ENCODE results near the gene EPB41L4B. TPM values are rescaled to one million over a fixed set of nuclear protein-coding genes. Genes with fewer than 3 reads are reported as not detected.
"Not testable (repeated sequence)": the region's sequence is repeated elsewhere in the genome, so short reads cannot be mapped to it uniquely, and the experiment has no call there.

EPB41L4B gene
- 17.3 and 19.3 TPM in 2 replicates for total RNA-seq
- long read RNA-seq, full-length matches to known transcripts, result 18 of 31 reads
- long read RNA-seq, partial matches to known transcripts, result 4 of 31 reads
- long read RNA-seq, other reads (novel, unspliced or antisense), result 9 of 31 reads

GRCh38 chr9:109320742-109321448, at the start of gene EPB41L4B:
Gene EPB41L4B, minus strand, starts transcription at chr9:109321059. Its CDS starts 613 bp downstream, at chr9:109320446.
- H3K36me3 Mint-ChIP-seq (ENCODE audit: unreplicated experiment), result no peaks in the 10 kb centered on the region
- H3K9me3 Mint-ChIP-seq (ENCODE audit: unreplicated experiment), result no peaks in the 10 kb centered on the region
- H3K27ac Mint-ChIP-seq (ENCODE audit: unreplicated experiment), result no peak within 1 kb of the TSS
- DNase-seq (ENCODE audit: extremely low spot score, unreplicated experiment), result peak; percentile 96
- peaks cover 10% of the 10 kb centered on the region for H3K27me3 Mint-ChIP-seq (ENCODE audit: unreplicated experiment)
- H3K4me1 Mint-ChIP-seq (ENCODE audit: unreplicated experiment), result peaks cover 28% of the 10 kb centered on the region
- H3K4me3 Mint-ChIP-seq (ENCODE audit: unreplicated experiment), result peak within 1 kb of the TSS; percentile 83
- TF ChIP-seq CTCF (IDR thresholded peaks at IDR 0.05), result peak; percentile 99

- Mint-ChIP-seq H3K4me1 (ENCODE audit: unreplicated experiment) (no peaks in the 10 kb centered on the region), H3K27ac (ENCODE audit: unreplicated experiment) (no peak overlapping the region), H3K27me3 (ENCODE audit: unreplicated experiment) (peaks cover 8% of the 10 kb centered on the region), H3K36me3 (ENCODE audit: unreplicated experiment) (no peaks in the 10 kb centered on the region), H3K4me3 (ENCODE audit: unreplicated experiment) (no peak overlapping the region), H3K9me3 (ENCODE audit: unreplicated experiment) (peaks cover 7% of the 10 kb centered on the region)
- no peak for TF ChIP-seq CTCF (IDR thresholded peaks at IDR 0.05)
- DNase-seq (ENCODE audit: extremely low spot score, unreplicated experiment), result no peak
These were observed 48.4 kb upstream of the EPB41L4B start for GRCh38 chr9:109369285-109369684.

- Mint-ChIP-seq H3K27me3 (ENCODE audit: unreplicated experiment) (peaks cover 26% of the 10 kb centered on the region), H3K4me1 (ENCODE audit: unreplicated experiment) (no peaks in the 10 kb centered on the region), H3K27ac (ENCODE audit: unreplicated experiment) (no peak overlapping the region), H3K36me3 (ENCODE audit: unreplicated experiment) (no peaks in the 10 kb centered on the region), H3K4me3 (ENCODE audit: unreplicated experiment) (no peak overlapping the region), H3K9me3 (ENCODE audit: unreplicated experiment) (no peaks in the 10 kb centered on the region)
- no peak for DNase-seq (ENCODE audit: extremely low spot score, unreplicated experiment)
- TF ChIP-seq CTCF (IDR thresholded peaks at IDR 0.05), result no peak
These were observed 39.9 kb upstream of the EPB41L4B start for GRCh38 chr9:109360771-109361170.

GRCh38 chr9:109358968-109359603, 38.2 kb upstream of the EPB41L4B start:
- H3K36me3 Mint-ChIP-seq (ENCODE audit: unreplicated experiment); H3K4me1 Mint-ChIP-seq (ENCODE audit: unreplicated experiment); H3K27ac Mint-ChIP-seq (ENCODE audit: unreplicated experiment); DNase-seq (ENCODE audit: extremely low spot score, unreplicated experiment); H3K4me3 Mint-ChIP-seq (ENCODE audit: unreplicated experiment); H3K9me3 Mint-ChIP-seq (ENCODE audit: unreplicated experiment): not testable (repeated sequence)
- peaks cover 28% of the 10 kb centered on the region for H3K27me3 Mint-ChIP-seq (ENCODE audit: unreplicated experiment)

- no peaks in the 10 kb centered on the region for H3K36me3 Mint-ChIP-seq (ENCODE audit: unreplicated experiment)
- no peak for TF ChIP-seq CTCF (IDR thresholded peaks at IDR 0.05)
- no peak overlapping the region for H3K4me3 Mint-ChIP-seq (ENCODE audit: unreplicated experiment)
- H3K9me3 Mint-ChIP-seq (ENCODE audit: unreplicated experiment), result no peaks in the 10 kb centered on the region
- DNase-seq (ENCODE audit: extremely low spot score, unreplicated experiment), result no peak
- no peak overlapping the region for H3K27ac Mint-ChIP-seq (ENCODE audit: unreplicated experiment)
- H3K27me3 Mint-ChIP-seq (ENCODE audit: unreplicated experiment), result peaks cover 32% of the 10 kb centered on the region
- no peaks in the 10 kb centered on the region for H3K4me1 Mint-ChIP-seq (ENCODE audit: unreplicated experiment)
These were observed 34.9 kb upstream of the EPB41L4B start for GRCh38 chr9:109355564-109356297.
